ENCODE results near the gene KIF16B. TPM values are rescaled to one million over a fixed set of nuclear protein-coding genes. Genes with fewer than 3 reads are reported as not detected.

Gene KIF16B
- total and polyA plus RNA-seq, 10 of the 15 experiments (the other 5 are each of a cell fraction or from before 2014, with no cell fraction given): 0.21 to 5.2 (median 3.0) TPM

DNA sequence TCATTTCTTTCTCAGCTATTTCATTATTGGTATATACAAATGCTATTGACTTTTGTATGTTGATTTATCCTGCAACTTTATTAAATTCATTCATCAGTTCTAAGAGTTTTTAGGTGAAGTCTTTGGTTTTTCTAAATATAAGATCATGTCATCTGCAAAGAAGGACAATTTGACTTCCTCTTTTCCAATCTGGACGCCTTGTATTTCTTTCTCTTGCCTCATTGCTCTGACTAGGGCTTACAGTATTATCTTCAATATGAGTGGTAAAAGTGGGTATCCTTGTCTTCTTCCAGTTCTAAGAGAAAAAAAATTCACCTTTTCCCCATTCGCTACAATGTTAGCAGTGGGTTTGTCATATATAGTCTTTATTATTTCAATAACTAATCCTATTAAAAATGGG is 38.0 kb downstream of the KIF16B start:
- SMC1A ChIA-PET (ENCODE audit: uncharacterized antibody, unreplicated experiment): no interaction called here
- no peak overlapping the region for H3K27ac ChIP-seq (ENCODE audit: control insufficient read depth, insufficient read depth)
- H2AFZ ChIP-seq (ENCODE audit: control insufficient read depth, low read depth, low read length): no peak overlapping the region
- H3K27me3 ChIP-seq (replicated peaks in 1 of 2; ENCODE audit: control insufficient read depth in 2 of 2, insufficient read depth in 2 of 2, low read length in 1 of 2): no peaks in the 10 kb centered on the region
- BruUV-seq (replicated peaks): no TSS peak
- RAD21 ChIA-PET (ENCODE audit: unreplicated experiment): no interaction called here
- intact Hi-C loops (cut with micrococcal nuclease; ENCODE audit: unreplicated experiment) (no loop called here), in situ Hi-C loops (cut with MboI) (no loop called here)
- no peak for FAIRE-seq
- H3K4me1 ChIP-seq (ENCODE audit: control insufficient read depth, insufficient read depth, low read length): no peaks in the 10 kb centered on the region
- WGBS (ENCODE audit: insufficient coverage, insufficient replicate concordance, low lambda C conversion rate, missing lambda C conversion rate): 43% methylated on average over 2 of the region's 2 CpGs
- CTCF ChIA-PET: no interaction called here
- POLR2A ChIA-PET: interaction anchor here (0.6 kb wide), 1 partner anchor 21 kb away, joined by 4 read pairs; no protein-coding TSS in a partner anchor
- no peaks in the 10 kb centered on the region for H3K36me3 ChIP-seq (ENCODE audit: control insufficient read depth in 2 of 2, insufficient read depth in 2 of 2, low read length in 1 of 2)
- H3K79me2 ChIP-seq (ENCODE audit: control insufficient read depth, insufficient read depth, low read length): no peaks in the 10 kb centered on the region
- DNase-seq (ENCODE audit: low read depth, low spot score): no peak
- H3K4me2 ChIP-seq (ENCODE audit: control insufficient read depth, insufficient read depth): no peak overlapping the region
- no peak overlapping the region for H3K9ac ChIP-seq (ENCODE audit: control insufficient read depth, insufficient read depth, low read length)
- no peak for ATAC-seq
- no peak overlapping the region for H3K4me3 ChIP-seq
- H4K20me1 ChIP-seq (ENCODE audit: control insufficient read depth, insufficient read depth): no peaks in the 10 kb centered on the region
- H3K9me3 ChIP-seq (replicated peaks; ENCODE audit: control insufficient read depth, insufficient read depth, low read length): no peaks in the 10 kb centered on the region
- TF ChIP-seq JUND (IDR thresholded peaks at IDR 0.05; ENCODE audit: low read depth, low read length): no peak
- no peak for TF ChIP-seq NR2C1 (IDR thresholded peaks at IDR 0.05)
- no peak for TF ChIP-seq MTA2 (IDR thresholded peaks at IDR 0.05; ENCODE audit: low read depth)
- TF ChIP-seq CHD1 (IDR thresholded peaks at IDR 0.05; ENCODE audit: low read depth, low read length): no peak
- TF ChIP-seq NFXL1 (IDR thresholded peaks at IDR 0.05; ENCODE audit: borderline replicate concordance): no peak
- TF ChIP-seq, protein P1, sequence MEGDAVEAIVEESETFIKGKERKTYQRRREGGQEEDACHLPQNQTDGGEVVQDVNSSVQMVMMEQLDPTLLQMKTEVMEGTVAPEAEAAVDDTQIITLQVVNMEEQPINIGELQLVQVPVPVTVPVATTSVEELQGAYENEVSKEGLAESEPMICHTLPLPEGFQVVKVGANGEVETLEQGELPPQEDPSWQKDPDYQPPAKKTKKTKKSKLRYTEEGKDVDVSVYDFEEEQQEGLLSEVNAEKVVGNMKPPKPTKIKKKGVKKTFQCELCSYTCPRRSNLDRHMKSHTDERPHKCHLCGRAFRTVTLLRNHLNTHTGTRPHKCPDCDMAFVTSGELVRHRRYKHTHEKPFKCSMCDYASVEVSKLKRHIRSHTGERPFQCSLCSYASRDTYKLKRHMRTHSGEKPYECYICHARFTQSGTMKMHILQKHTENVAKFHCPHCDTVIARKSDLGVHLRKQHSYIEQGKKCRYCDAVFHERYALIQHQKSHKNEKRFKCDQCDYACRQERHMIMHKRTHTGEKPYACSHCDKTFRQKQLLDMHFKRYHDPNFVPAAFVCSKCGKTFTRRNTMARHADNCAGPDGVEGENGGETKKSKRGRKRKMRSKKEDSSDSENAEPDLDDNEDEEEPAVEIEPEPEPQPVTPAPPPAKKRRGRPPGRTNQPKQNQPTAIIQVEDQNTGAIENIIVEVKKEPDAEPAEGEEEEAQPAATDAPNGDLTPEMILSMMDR (IDR thresholded peaks at IDR 0.05 in 2 of 3, conservative IDR thresholded peaks at IDR 0.05 in 1 of 3; ENCODE audit: control insufficient read depth in 2 of 3, extremely low read depth in 1 of 3, insufficient read depth in 1 of 3, low read depth in 3 of 3, low read length in 3 of 3): no peak
- TF ChIP-seq, protein P2, sequence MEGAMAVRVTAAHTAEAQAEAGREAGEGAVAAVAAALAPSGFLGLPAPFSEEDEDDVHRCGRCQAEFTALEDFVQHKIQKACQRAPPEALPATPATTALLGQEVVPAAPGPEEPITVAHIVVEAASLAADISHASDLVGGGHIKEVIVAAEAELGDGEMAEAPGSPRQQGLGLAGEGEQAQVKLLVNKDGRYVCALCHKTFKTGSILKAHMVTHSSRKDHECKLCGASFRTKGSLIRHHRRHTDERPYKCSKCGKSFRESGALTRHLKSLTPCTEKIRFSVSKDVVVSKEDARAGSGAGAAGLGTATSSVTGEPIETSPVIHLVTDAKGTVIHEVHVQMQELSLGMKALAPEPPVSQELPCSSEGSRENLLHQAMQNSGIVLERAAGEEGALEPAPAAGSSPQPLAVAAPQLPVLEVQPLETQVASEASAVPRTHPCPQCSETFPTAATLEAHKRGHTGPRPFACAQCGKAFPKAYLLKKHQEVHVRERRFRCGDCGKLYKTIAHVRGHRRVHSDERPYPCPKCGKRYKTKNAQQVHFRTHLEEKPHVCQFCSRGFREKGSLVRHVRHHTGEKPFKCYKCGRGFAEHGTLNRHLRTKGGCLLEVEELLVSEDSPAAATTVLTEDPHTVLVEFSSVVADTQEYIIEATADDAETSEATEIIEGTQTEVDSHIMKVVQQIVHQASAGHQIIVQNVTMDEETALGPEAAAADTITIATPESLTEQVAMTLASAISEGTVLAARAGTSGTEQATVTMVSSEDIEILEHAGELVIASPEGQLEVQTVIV (IDR thresholded peaks at IDR 0.05; ENCODE audit: borderline replicate concordance, partially characterized antibody): no peak
- no peak for TF ChIP-seq SMARCA5 (IDR thresholded peaks at IDR 0.05)
- no peak for TF ChIP-seq SMC3 (IDR thresholded peaks at IDR 0.05; ENCODE audit: borderline replicate concordance, low read length)
- TF ChIP-seq ZZZ3 (IDR thresholded peaks at IDR 0.05; ENCODE audit: control insufficient read depth, insufficient read length, low read depth): no peak
- TF ChIP-seq ZSCAN29 (IDR thresholded peaks at IDR 0.05): no peak
- TF ChIP-seq ATF3 (IDR thresholded peaks at IDR 0.05; ENCODE audit: borderline replicate concordance, extremely low read depth, low read depth, low read length): no peak
- TF ChIP-seq TARDBP (IDR thresholded peaks at IDR 0.05; ENCODE audit: borderline replicate concordance): no peak
- no peak; the same call in 1 of the 2 replicates for TF ChIP-seq SPI1 (IDR thresholded peaks at IDR 0.05; ENCODE audit: borderline replicate concordance, insufficient read depth, low read depth, low read length)
- no peak for TF ChIP-seq CHD2 (IDR thresholded peaks at IDR 0.05; ENCODE audit: borderline replicate concordance, low read depth, low read length)
- TF ChIP-seq, protein P3, sequence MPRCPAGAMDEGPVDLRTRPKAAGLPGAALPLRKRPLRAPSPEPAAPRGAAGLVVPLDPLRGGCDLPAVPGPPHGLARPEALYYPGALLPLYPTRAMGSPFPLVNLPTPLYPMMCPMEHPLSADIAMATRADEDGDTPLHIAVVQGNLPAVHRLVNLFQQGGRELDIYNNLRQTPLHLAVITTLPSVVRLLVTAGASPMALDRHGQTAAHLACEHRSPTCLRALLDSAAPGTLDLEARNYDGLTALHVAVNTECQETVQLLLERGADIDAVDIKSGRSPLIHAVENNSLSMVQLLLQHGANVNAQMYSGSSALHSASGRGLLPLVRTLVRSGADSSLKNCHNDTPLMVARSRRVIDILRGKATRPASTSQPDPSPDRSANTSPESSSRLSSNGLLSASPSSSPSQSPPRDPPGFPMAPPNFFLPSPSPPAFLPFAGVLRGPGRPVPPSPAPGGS (IDR thresholded peaks at IDR 0.05; ENCODE audit: borderline replicate concordance, insufficient read depth, low read depth, low read length, poor library complexity, severe bottlenecking): no peak
- no peak for TF ChIP-seq RAD51 (IDR thresholded peaks at IDR 0.05)
- no peak for TF ChIP-seq RFX5 (IDR thresholded peaks at IDR 0.05; ENCODE audit: low read depth, low read length)

Data from GM12878 (cell line).